GM23338 (cell line): ENCODE measurements around the gene PPP2R2B. TPM values are rescaled to one million over a fixed set of nuclear protein-coding genes. Genes with fewer than 3 reads are reported as not detected.

Experiments used
- ATAC-seq: fragments of 200-7000 bp; cut with Tn5 transposase; 3 replicates; pipeline ENCODE4 v1.9.1; 2020
- DNase-seq: peaks from one replicate; pipeline ENCODE4 v3.0.0-alpha.2; 2015; ENCODE audit warnings: low spot score
- H2AFZ ChIP-seq: fragments of 200-600 bp; sonication (generic); 2 replicates; pipeline ENCODE4 v1.8.0; 2016; ENCODE audit warnings: antibody characterized with exemption, mild to moderate bottlenecking, moderate library complexity
- H3F3A ChIP-seq: fragments of 200-600 bp; sonication (generic); replicated peaks from 2 replicates; pipeline ENCODE4 v1.8.0; 2017; ENCODE audit warnings: antibody characterized with exemption, mixed run types, low read depth
- H3K27ac ChIP-seq: fragments of 200-600 bp; sonication (generic); 2 replicates; pipeline ENCODE4 v1.6.1; 2016; ENCODE audit warnings: low read depth
- H3K27me3 ChIP-seq: fragments of 200-600 bp; sonication (generic); 2 replicates; pipeline ENCODE4 v1.8.0; 2016; ENCODE audit warnings: mild to moderate bottlenecking, mixed run types, moderate library complexity; ENCODE audit not compliant: insufficient read depth
- H3K36me3 ChIP-seq: fragments of 200-600 bp; sonication (generic); 2 replicates; pipeline ENCODE4 v1.8.0; 2016; ENCODE audit warnings: mild to moderate bottlenecking; ENCODE audit not compliant: insufficient read depth
- H3K4me1 ChIP-seq: fragments of 200-600 bp; sonication (generic); 2 replicates; pipeline ENCODE4 v1.8.0; 2016; ENCODE audit warnings: mild to moderate bottlenecking, moderate library complexity; ENCODE audit not compliant: insufficient read depth
- H3K4me2 ChIP-seq: fragments of 200-600 bp; sonication (generic); 2 replicates; pipeline ENCODE4 v1.7.1; 2017; ENCODE audit warnings: mixed run types
- H3K4me3 ChIP-seq: fragments of 200-600 bp; sonication (generic); 2 replicates; pipeline ENCODE4 v1.6.1; 2016; ENCODE audit warnings: mixed run types
- H3K79me2 ChIP-seq: fragments of 200-600 bp; sonication (generic); replicated peaks from 2 replicates; pipeline ENCODE4 v1.8.0; 2017; ENCODE audit warnings: mild to moderate bottlenecking; ENCODE audit not compliant: insufficient read depth
- H3K9me2 ChIP-seq: fragments of 200-600 bp; sonication (generic); 2 replicates; pipeline ENCODE4 v1.8.0; 2017; ENCODE audit not compliant: insufficient read depth
- H4K20me1 ChIP-seq: fragments of 200-600 bp; sonication (generic); replicated peaks from 2 replicates; pipeline ENCODE4 v1.8.0; 2017; ENCODE audit warnings: mild to moderate bottlenecking; ENCODE audit not compliant: insufficient read depth
- H3K27ac Mint-ChIP-seq: 2 replicates; pipeline ENCODE4 v1.8.0; 2020; ENCODE audit warnings: inconsistent platforms, mild to moderate bottlenecking, moderate library complexity, mixed read lengths
- H3K27me3 Mint-ChIP-seq: 3 replicates; pipeline ENCODE4 v1.8.0; 2022; ENCODE audit warnings: low read depth, mild to moderate bottlenecking, moderate library complexity, mixed read lengths, inconsistent platforms; ENCODE audit not compliant: insufficient read depth, poor library complexity
- H3K36me3 Mint-ChIP-seq: 3 replicates; pipeline ENCODE4 v1.8.0; 2021; ENCODE audit warnings: low read depth, mild to moderate bottlenecking, inconsistent platforms, moderate library complexity, mixed read lengths
- H3K4me1 Mint-ChIP-seq: 3 replicates; pipeline ENCODE4 v1.8.0; 2020; ENCODE audit warnings: mild to moderate bottlenecking, inconsistent platforms, mixed read lengths
- H3K4me3 Mint-ChIP-seq: 3 replicates; pipeline ENCODE4 v1.8.0; 2021; ENCODE audit warnings: moderate library complexity, mild to moderate bottlenecking, inconsistent platforms, mixed read lengths
- H3K9me3 Mint-ChIP-seq: 3 replicates; pipeline ENCODE4 v1.8.0; 2020; ENCODE audit warnings: moderate library complexity, mild to moderate bottlenecking, inconsistent platforms, mixed read lengths
- CREB1 ChIP-seq: fragments of 250-450 bp; sonication (Bioruptor Pico); IDR thresholded peaks from 2 replicates; pipeline ENCODE4 v1.5.0; 2020; ENCODE audit warnings: low read depth, mild to moderate bottlenecking, moderate library complexity
- EZH2 ChIP-seq: fragments of 200-600 bp; sonication (generic); IDR thresholded peaks from one replicate; pipeline ENCODE4 v1.8.0; 2017; ENCODE audit warnings: antibody characterized with exemption, mild to moderate bottlenecking, low read depth; ENCODE audit not compliant: unreplicated experiment
- JUNB ChIP-seq: IDR thresholded peaks from one replicate; pipeline ENCODE4 v1.6.1; 2016; ENCODE audit warnings: antibody characterized with exemption; ENCODE audit not compliant: unreplicated experiment
- REST ChIP-seq: IDR thresholded peaks from one replicate; pipeline ENCODE4 v1.6.1; 2018; ENCODE audit warnings: antibody characterized with exemption; ENCODE audit not compliant: unreplicated experiment
- STAT1 ChIP-seq: IDR thresholded peaks from one replicate; pipeline ENCODE4 v1.6.1; 2016; ENCODE audit warnings: antibody characterized with exemption; ENCODE audit not compliant: unreplicated experiment
- ZNF331 ChIP-seq: fragments of 250-450 bp; sonication (Bioruptor Pico); IDR thresholded peaks from 2 replicates; pipeline ENCODE4 v1.5.0; 2020; ENCODE audit warnings: low read depth, mild to moderate bottlenecking, moderate library complexity
- polyA plus RNA-seq: library from polyadenylated mRNA; unstranded; fragments of >200 nt; fragmentation: Nextera tagmentation; extraction: Ambion mirVana; gene quantifications from 2 replicates; pipeline ENCODE4 v1.2.1, GENCODE V29; 2016
- total RNA-seq: library from RNA; depleted of rRNA; stranded (reverse); fragments of >200 nt; shearing (Covaris generic); gene quantifications from 2 replicates; pipeline ENCODE4 v1.2.3, GENCODE V29; 2014
- TF ChIP-seq, protein P1 (sequence below): fragments of 250-450 bp; sonication (Bioruptor Pico); IDR thresholded peaks from 2 replicates; pipeline ENCODE4 v1.5.0; 2020; ENCODE audit warnings: mild to moderate bottlenecking, moderate library complexity

PPP2R2B gene
- total and polyA plus RNA-seq, 2 experiments from 2014 or later, result 21.3 to 33.9 TPM

GRCh38 chr5:146695646-146696045 is 182.9 kb downstream of the PPP2R2B start:
- Histone ChIP-seq H4K20me1 (no peaks in the 10 kb centered on the region), H3K4me3 (no peak overlapping the region), H3K4me1 (peaks cover 23% of the 10 kb centered on the region), H3K36me3 (no peaks in the 10 kb centered on the region), H3K4me2 (no peak overlapping the region), H3K27me3 (no peaks in the 10 kb centered on the region), H3K79me2 (no peaks in the 10 kb centered on the region), H3K27ac (no peak overlapping the region), H3K9me2 (no peaks in the 10 kb centered on the region), H2AFZ (no peak overlapping the region), H3F3A (no peaks in the 10 kb centered on the region)
- Mint-ChIP-seq H3K4me1 (peaks cover 23% of the 10 kb centered on the region), H3K4me3 (no peak overlapping the region), H3K27ac (no peak overlapping the region), H3K27me3 (no peaks in the 10 kb centered on the region), H3K36me3 (peaks cover 9% of the 10 kb centered on the region; the same call in 2 of the 3 replicates), H3K9me3 (no peaks in the 10 kb centered on the region)
- ATAC-seq (no peak), DNase-seq (no peak)
- no peak for TF ChIP-seq JUNB
- TF ChIP-seq CREB1 (CRISPR knock-in tag), result no peak
- TF ChIP-seq REST, result no peak

- Histone ChIP-seq H3K27me3 (no peaks in the 10 kb centered on the region), H3K27ac (no peak overlapping the region), H3F3A (no peaks in the 10 kb centered on the region), H3K4me3 (no peak overlapping the region), H3K4me1 (no peaks in the 10 kb centered on the region), H3K9me2 (no peaks in the 10 kb centered on the region), H4K20me1 (no peaks in the 10 kb centered on the region), H2AFZ (no peak overlapping the region), H3K4me2 (no peak overlapping the region), H3K36me3 (no peaks in the 10 kb centered on the region), H3K79me2 (no peaks in the 10 kb centered on the region)
- Mint-ChIP-seq H3K4me3 (no peak overlapping the region), H3K27me3 (no peaks in the 10 kb centered on the region), H3K36me3 (0 out of 3 replicates have a peak, but pooled peaks cover 3% of the 10 kb centered on the region), H3K4me1 (peaks cover 6% of the 10 kb centered on the region; the same call in 2 of the 3 replicates), H3K9me3 (no peaks in the 10 kb centered on the region), H3K27ac (no peak overlapping the region)
- ATAC-seq (no peak), DNase-seq (no peak)
- TF ChIP-seq JUNB (no peak), STAT1 (no peak), ZNF331 (CRISPR knock-in tag) (no peak), REST (no peak), EZH2 (no peak)
- TF ChIP-seq, protein P1, sequence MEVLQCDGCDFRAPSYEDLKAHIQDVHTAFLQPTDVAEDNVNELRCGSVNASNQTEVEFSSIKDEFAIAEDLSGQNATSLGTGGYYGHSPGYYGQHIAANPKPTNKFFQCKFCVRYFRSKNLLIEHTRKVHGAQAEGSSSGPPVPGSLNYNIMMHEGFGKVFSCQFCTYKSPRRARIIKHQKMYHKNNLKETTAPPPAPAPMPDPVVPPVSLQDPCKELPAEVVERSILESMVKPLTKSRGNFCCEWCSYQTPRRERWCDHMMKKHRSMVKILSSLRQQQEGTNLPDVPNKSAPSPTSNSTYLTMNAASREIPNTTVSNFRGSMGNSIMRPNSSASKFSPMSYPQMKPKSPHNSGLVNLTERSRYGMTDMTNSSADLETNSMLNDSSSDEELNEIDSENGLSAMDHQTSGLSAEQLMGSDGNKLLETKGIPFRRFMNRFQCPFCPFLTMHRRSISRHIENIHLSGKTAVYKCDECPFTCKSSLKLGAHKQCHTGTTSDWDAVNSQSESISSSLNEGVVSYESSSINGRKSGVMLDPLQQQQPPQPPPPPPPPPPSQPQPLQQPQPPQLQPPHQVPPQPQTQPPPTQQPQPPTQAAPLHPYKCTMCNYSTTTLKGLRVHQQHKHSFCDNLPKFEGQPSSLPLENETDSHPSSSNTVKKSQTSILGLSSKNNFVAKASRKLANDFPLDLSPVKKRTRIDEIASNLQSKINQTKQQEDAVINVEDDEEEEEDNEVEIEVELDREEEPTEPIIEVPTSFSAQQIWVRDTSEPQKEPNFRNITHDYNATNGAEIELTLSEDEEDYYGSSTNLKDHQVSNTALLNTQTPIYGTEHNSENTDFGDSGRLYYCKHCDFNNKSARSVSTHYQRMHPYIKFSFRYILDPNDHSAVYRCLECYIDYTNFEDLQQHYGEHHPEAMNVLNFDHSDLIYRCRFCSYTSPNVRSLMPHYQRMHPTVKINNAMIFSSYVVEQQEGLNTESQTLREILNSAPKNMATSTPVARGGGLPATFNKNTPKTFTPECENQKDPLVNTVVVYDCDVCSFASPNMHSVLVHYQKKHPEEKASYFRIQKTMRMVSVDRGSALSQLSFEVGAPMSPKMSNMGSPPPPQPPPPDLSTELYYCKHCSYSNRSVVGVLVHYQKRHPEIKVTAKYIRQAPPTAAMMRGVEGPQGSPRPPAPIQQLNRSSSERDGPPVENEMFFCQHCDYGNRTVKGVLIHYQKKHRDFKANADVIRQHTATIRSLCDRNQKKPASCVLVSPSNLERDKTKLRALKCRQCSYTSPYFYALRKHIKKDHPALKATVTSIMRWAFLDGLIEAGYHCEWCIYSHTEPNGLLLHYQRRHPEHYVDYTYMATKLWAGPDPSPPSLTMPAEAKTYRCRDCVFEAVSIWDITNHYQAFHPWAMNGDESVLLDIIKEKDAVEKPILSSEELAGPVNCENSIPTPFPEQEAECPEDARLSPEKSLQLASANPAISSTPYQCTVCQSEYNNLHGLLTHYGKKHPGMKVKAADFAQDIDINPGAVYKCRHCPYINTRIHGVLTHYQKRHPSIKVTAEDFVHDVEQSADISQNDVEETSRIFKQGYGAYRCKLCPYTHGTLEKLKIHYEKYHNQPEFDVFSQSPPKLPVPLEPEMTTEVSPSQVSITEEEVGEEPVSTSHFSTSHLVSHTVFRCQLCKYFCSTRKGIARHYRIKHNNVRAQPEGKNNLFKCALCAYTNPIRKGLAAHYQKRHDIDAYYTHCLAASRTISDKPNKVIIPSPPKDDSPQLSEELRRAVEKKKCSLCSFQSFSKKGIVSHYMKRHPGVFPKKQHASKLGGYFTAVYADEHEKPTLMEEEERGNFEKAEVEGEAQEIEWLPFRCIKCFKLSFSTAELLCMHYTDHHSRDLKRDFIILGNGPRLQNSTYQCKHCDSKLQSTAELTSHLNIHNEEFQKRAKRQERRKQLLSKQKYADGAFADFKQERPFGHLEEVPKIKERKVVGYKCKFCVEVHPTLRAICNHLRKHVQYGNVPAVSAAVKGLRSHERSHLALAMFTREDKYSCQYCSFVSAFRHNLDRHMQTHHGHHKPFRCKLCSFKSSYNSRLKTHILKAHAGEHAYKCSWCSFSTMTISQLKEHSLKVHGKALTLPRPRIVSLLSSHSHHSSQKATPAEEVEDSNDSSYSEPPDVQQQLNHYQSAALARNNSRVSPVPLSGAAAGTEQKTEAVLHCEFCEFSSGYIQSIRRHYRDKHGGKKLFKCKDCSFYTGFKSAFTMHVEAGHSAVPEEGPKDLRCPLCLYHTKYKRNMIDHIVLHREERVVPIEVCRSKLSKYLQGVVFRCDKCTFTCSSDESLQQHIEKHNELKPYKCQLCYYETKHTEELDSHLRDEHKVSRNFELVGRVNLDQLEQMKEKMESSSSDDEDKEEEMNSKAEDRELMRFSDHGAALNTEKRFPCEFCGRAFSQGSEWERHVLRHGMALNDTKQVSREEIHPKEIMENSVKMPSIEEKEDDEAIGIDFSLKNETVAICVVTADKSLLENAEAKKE (CRISPR knock-in tag), result no peak
Measured at GRCh38 chr5:146690880-146691355, 187.6 kb downstream of the PPP2R2B start.
